Measurements from ENCODE around the gene SNCB. TPM values are rescaled to one million over a fixed set of nuclear protein-coding genes. Genes with fewer than 3 reads are reported as not detected.

Gene SNCB
- total RNA-seq, 4 donors from 2014 or later: not detected

- Histone ChIP-seq H3K4me1 (peaks cover 0 to 17% (median 12%) of the 10 kb centered on the region in 4 donors), H3K27me3 (peaks cover 10% of the 10 kb centered on the region), H3K27ac (no peak overlapping the region), H3K36me3 (no peaks in the 10 kb centered on the region), H3K9me3 (no peaks in the 10 kb centered on the region), H3K4me3 (no peak overlapping the region)
- in situ Hi-C loops (cut with MboI; ENCODE audit: low pct_ligation_motif_present in 1 of 4, low pct_unique_long_range_greater_than_20kb in 1 of 4, low sequenced_read_pairs in 3 of 4): loop anchor here (10.0 to 25.0 kb wide), 3 partner anchors 251 to 304 kb away; no protein-coding TSS in a partner anchor
- TF ChIP-seq EP300 (IDR thresholded peaks at IDR 0.05; ENCODE audit: low read depth): no peak
- no peak for TF ChIP-seq POLR2A (IDR thresholded peaks at IDR 0.05)
- peak; percentile 86 to 99 (median 97) for TF ChIP-seq CTCF (IDR thresholded peaks at IDR 0.05)
- TF ChIP-seq POLR2AphosphoS5 (IDR thresholded peaks at IDR 0.05): no peak
- WGBS, 2 donors (ENCODE audit: low coverage in 1 of 2): 59 to 70% methylated on average over 4 to 29 of the region's 33 CpGs
- DNase-seq: peak; percentile 74
- intact Hi-C loops (cut with DNase I; ENCODE audit: low total_unique reads): no loop called here
These were observed 30.7 kb upstream of the SNCB start for GRCh38 chr5:176660860-176661641.

GRCh38 chr5:176660530-176660859 lies 30.2 kb upstream of the SNCB start:
- no peak for DNase-seq
- Histone ChIP-seq H3K9me3 (no peaks in the 10 kb centered on the region), H3K36me3 (no peaks in the 10 kb centered on the region), H3K27ac (no peak overlapping the region), H3K27me3 (peaks cover 10% of the 10 kb centered on the region), H3K4me3 (no peak overlapping the region), H3K4me1 (peaks cover 0 to 17% (median 12%) of the 10 kb centered on the region in 4 donors)
- in situ Hi-C loops (cut with MboI; ENCODE audit: low pct_ligation_motif_present in 1 of 4, low pct_unique_long_range_greater_than_20kb in 1 of 4, low sequenced_read_pairs in 3 of 4): loop anchor here (10.0 to 25.0 kb wide), 3 partner anchors 252 to 304 kb away; no protein-coding TSS in a partner anchor
- intact Hi-C loops (cut with DNase I; ENCODE audit: low total_unique reads): no loop called here
- no peak for TF ChIP-seq EP300 (IDR thresholded peaks at IDR 0.05; ENCODE audit: low read depth)
- no peak for TF ChIP-seq POLR2A (IDR thresholded peaks at IDR 0.05)
- TF ChIP-seq POLR2AphosphoS5 (IDR thresholded peaks at IDR 0.05): no peak
- TF ChIP-seq CTCF (IDR thresholded peaks at IDR 0.05): no peak
- 33% methylated on average over 1 of the region's 1 CpG; no CpG with 5 or more reads in 1 of the 2 donors for WGBS, 2 donors (ENCODE audit: low coverage in 1 of 2)

- TF ChIP-seq EP300 (IDR thresholded peaks at IDR 0.05; ENCODE audit: low read depth) (no peak), POLR2AphosphoS5 (IDR thresholded peaks at IDR 0.05) (no peak), CTCF (IDR thresholded peaks at IDR 0.05) (no peak), POLR2A (IDR thresholded peaks at IDR 0.05) (no peak)
- Histone ChIP-seq H3K27ac (no peak overlapping the region), H3K4me1 (peaks cover 0 to 17% (median 12%) of the 10 kb centered on the region in 4 donors), H3K27me3 (peaks cover 10% of the 10 kb centered on the region), H3K36me3 (no peaks in the 10 kb centered on the region), H3K4me3 (no peak overlapping the region), H3K9me3 (no peaks in the 10 kb centered on the region)
- in situ Hi-C loops (cut with MboI; ENCODE audit: low pct_ligation_motif_present in 1 of 4, low pct_unique_long_range_greater_than_20kb in 1 of 4, low sequenced_read_pairs in 3 of 4): loop anchor here (10.0 to 25.0 kb wide), 3 partner anchors 252 to 305 kb away; no protein-coding TSS in a partner anchor
- WGBS, 2 donors (ENCODE audit: low coverage in 1 of 2): 72 to 92% methylated on average over 2 to 4 of the region's 4 CpGs
- DNase-seq: no peak
- intact Hi-C loops (cut with DNase I; ENCODE audit: low total_unique reads): no loop called here
These were observed 29.6 kb upstream of the SNCB start for GRCh38 chr5:176659860-176660461.

- DNase-seq: no peak
- TF ChIP-seq POLR2A (IDR thresholded peaks at IDR 0.05) (no peak), POLR2AphosphoS5 (IDR thresholded peaks at IDR 0.05) (no peak), CTCF (IDR thresholded peaks at IDR 0.05) (no peak), EP300 (IDR thresholded peaks at IDR 0.05; ENCODE audit: low read depth) (no peak)
- intact Hi-C loops (cut with DNase I; ENCODE audit: low total_unique reads): no loop called here
- Histone ChIP-seq H3K27me3 (peaks cover 7% of the 10 kb centered on the region), H3K4me1 (peaks cover 0 to 17% (median 12%) of the 10 kb centered on the region in 4 donors), H3K27ac (peak overlapping the region in 1 of 4 donors; percentile 15), H3K4me3 (no peak overlapping the region), H3K36me3 (no peaks in the 10 kb centered on the region), H3K9me3 (no peaks in the 10 kb centered on the region)
- WGBS, 2 donors (ENCODE audit: low coverage in 1 of 2): 60 to 78% methylated on average over 2 to 7 of the region's 7 CpGs
- in situ Hi-C loops (cut with MboI; ENCODE audit: low pct_ligation_motif_present in 1 of 4, low pct_unique_long_range_greater_than_20kb in 1 of 4, low sequenced_read_pairs in 3 of 4): loop anchor here in 3 of 4 donors (25.0 kb wide), 2 partner anchors 253 to 303 kb away; no protein-coding TSS in a partner anchor
These were observed 29.1 kb upstream of the SNCB start for GRCh38 chr5:176659512-176659839.
